HepG2 (cell line): ENCODE results near the gene SDK1. TPM values are rescaled to one million over a fixed set of nuclear protein-coding genes. Genes with fewer than 3 reads are reported as not detected.

Experiments used
- CAMTA2 ChIP-seq: sonication (generic); formaldehyde crosslinking; IDR thresholded peaks from 2 replicates; pipeline ENCODE4 v1.4.0; 2020; ENCODE audit warnings: mild to moderate bottlenecking, missing genetic modification reagents, borderline replicate concordance
- LRRFIP1 ChIP-seq: sonication (generic); formaldehyde crosslinking; conservative IDR thresholded peaks from 2 replicates; pipeline ENCODE4 v1.4.0; 2020; ENCODE audit warnings: missing genetic modification reagents
- MAFF ChIP-seq: IDR thresholded peaks from 2 replicates; pipeline ENCODE4 v1.6.1; 2011; ENCODE audit warnings: low read depth, low read length, improper control_type of control experiment
- SALL1 ChIP-seq: sonication (generic); formaldehyde crosslinking; IDR thresholded peaks from 2 replicates; pipeline ENCODE4 v1.8.0; 2022; ENCODE audit warnings: mild to moderate bottlenecking, missing genetic modification reagents
- XRCC5 ChIP-seq: fragments of 200-400 bp; formaldehyde crosslinking; optimal IDR thresholded peaks from 2 replicates; pipeline ENCODE3; 2017; ENCODE audit warnings: mild to moderate bottlenecking, low read length
- ZFP36L2 ChIP-seq: sonication (generic); formaldehyde crosslinking; IDR thresholded peaks from 2 replicates; pipeline ENCODE4 v1.4.0; 2020; ENCODE audit warnings: missing genetic modification reagents
- ZFP82 ChIP-seq: sonication (generic); formaldehyde crosslinking; IDR thresholded peaks from 2 replicates; pipeline ENCODE4 v1.5.1; 2020; ENCODE audit warnings: mild to moderate bottlenecking, missing genetic modification reagents, borderline replicate concordance
- ZMYM3 ChIP-seq: sonication (generic); formaldehyde crosslinking; IDR thresholded peaks from 2 replicates; pipeline ENCODE4 v1.5.1; 2020; ENCODE audit warnings: mild to moderate bottlenecking, missing genetic modification reagents
- ZNF256 ChIP-seq: sonication (generic); formaldehyde crosslinking; conservative IDR thresholded peaks from 2 replicates; pipeline ENCODE4 v1.4.0; 2020; ENCODE audit warnings: missing genetic modification reagents
- ZNF530 ChIP-seq: sonication (generic); formaldehyde crosslinking; IDR thresholded peaks from 2 replicates; pipeline ENCODE4 v1.5.0; 2020; ENCODE audit warnings: low read depth, mild to moderate bottlenecking, missing genetic modification reagents
- ZNF543 ChIP-seq: sonication (generic); formaldehyde crosslinking; IDR thresholded peaks from 2 replicates; pipeline ENCODE4 v1.4.0; 2020; ENCODE audit warnings: mild to moderate bottlenecking, missing genetic modification reagents
- ZSCAN29 ChIP-seq: sonication (generic); formaldehyde crosslinking; conservative IDR thresholded peaks from 2 replicates; pipeline ENCODE4 v1.4.0; 2020; ENCODE audit warnings: mild to moderate bottlenecking, missing genetic modification reagents
- polyA plus RNA-seq, 8 experiments: library from polyadenylated mRNA; depleted of rRNA in 3 of 8; stranded (reverse) in 7 of 8; unstranded in 1 of 8; fragments of >200 nt; fragmentation: Illumina TruSeq in 4 of 8; extraction: Trizol in 4 of 8; gene quantifications; 2 replicates each; pipeline versions ENCODE4 v1.2.1 to v1.2.3, GENCODE V29; 2011 to 2016; ENCODE audit warnings: low read depth in 4 of 8, missing spikeins in 1 of 8, mixed read lengths in 1 of 8; ENCODE audit not compliant: insufficient read depth in 1 of 8
- total RNA-seq, 5 experiments: library from RNA; depleted of rRNA; stranded (reverse); fragments of >200 nt; fragmentation: Illumina TruSeq; extraction: Trizol; gene quantifications; 2 replicates each; pipeline ENCODE4 v1.2.3, GENCODE V29; 2016; ENCODE audit warnings: low read depth in 1 of 5
- TF ChIP-seq, protein P1 (sequence below): sonication (generic); formaldehyde crosslinking; IDR thresholded peaks from 2 replicates; pipeline ENCODE4 v1.4.0; 2020; ENCODE audit warnings: missing genetic modification reagents, low read depth, mild to moderate bottlenecking, borderline replicate concordance
- TF ChIP-seq, protein P2 (sequence below): fragments of 450-650 bp; IDR thresholded peaks from 2 replicates; pipeline ENCODE4 v1.6.1; 2016
- TF ChIP-seq, protein P3 (sequence below): sonication (generic); formaldehyde crosslinking; IDR thresholded peaks from 2 replicates; pipeline ENCODE4 v1.5.1; 2020; ENCODE audit warnings: mild to moderate bottlenecking, missing genetic modification reagents, borderline replicate concordance
- TF ChIP-seq, protein P4 (sequence below): sonication (generic); formaldehyde crosslinking; IDR thresholded peaks from 2 replicates; pipeline ENCODE4 v1.4.0; 2020; ENCODE audit warnings: missing genetic modification reagents, borderline replicate concordance

SDK1 gene
- total and polyA plus RNA-seq, 2 of the 13 experiments (the other 11 are each of a cell fraction or from before 2014, with no cell fraction given) = 0.35 to 2.4 TPM

DNA sequence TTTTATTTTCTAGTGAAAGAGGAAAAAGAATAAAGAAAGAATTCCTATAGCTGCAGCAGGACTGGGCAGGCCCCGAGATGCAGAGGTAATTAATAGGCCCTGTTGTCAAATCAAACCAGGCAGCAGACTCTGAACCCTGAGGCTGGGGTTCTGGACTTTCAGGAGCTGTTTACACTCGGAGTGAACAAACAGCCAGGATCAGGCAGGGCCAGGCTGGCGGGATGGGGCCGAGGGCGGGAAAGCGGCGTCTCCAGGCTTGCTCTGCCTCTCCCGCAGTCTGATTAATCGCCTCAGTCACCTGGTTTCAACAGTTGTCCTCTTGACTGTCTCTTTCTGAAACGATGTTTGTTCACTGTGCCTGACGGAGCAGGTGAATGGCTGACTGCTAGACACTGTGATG, 705.6 kb downstream of the SDK1 start (continued):
- no peak for TF ChIP-seq ZFP82 (CRISPR knock-in tag)
- TF ChIP-seq ZNF256 (CRISPR knock-in tag) = no peak
- TF ChIP-seq ZNF543 (CRISPR knock-in tag) = no peak
- TF ChIP-seq, protein P1, sequence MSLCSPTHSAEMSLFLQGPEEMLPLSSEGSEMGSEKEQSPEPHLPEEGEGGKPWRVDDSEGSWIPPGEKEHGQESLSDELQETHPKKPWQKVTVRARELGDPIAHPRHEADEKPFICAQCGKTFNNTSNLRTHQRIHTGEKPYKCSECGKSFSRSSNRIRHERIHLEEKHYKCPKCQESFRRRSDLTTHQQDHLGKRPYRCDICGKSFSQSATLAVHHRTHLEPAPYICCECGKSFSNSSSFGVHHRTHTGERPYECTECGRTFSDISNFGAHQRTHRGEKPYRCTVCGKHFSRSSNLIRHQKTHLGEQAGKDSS (CRISPR knock-in tag) = no peak
- no peak for TF ChIP-seq ZFP36L2
- TF ChIP-seq CAMTA2 (CRISPR knock-in tag) = no peak
- TF ChIP-seq, protein P2, sequence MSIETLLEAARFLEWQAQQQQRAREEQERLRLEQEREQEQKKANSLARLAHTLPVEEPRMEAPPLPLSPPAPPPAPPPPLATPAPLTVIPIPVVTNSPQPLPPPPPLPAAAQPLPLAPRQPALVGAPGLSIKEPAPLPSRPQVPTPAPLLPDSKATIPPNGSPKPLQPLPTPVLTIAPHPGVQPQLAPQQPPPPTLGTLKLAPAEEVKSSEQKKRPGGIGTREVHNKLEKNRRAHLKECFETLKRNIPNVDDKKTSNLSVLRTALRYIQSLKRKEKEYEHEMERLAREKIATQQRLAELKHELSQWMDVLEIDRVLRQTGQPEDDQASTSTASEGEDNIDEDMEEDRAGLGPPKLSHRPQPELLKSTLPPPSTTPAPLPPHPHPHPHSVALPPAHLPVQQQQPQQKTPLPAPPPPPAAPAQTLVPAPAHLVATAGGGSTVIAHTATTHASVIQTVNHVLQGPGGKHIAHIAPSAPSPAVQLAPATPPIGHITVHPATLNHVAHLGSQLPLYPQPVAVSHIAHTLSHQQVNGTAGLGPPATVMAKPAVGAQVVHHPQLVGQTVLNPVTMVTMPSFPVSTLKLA = no peak
- TF ChIP-seq XRCC5 = peak; percentile 68
- 0 out of 2 replicates have a peak, but pooled peaks have one; percentile 15 for TF ChIP-seq ZMYM3 (CRISPR knock-in tag)
- TF ChIP-seq ZSCAN29 = no peak
- TF ChIP-seq SALL1 (CRISPR knock-in tag) = peak; percentile 81
- TF ChIP-seq LRRFIP1 (CRISPR knock-in tag) = no peak
- no peak for TF ChIP-seq ZNF530 (CRISPR knock-in tag)
- TF ChIP-seq, protein P3, sequence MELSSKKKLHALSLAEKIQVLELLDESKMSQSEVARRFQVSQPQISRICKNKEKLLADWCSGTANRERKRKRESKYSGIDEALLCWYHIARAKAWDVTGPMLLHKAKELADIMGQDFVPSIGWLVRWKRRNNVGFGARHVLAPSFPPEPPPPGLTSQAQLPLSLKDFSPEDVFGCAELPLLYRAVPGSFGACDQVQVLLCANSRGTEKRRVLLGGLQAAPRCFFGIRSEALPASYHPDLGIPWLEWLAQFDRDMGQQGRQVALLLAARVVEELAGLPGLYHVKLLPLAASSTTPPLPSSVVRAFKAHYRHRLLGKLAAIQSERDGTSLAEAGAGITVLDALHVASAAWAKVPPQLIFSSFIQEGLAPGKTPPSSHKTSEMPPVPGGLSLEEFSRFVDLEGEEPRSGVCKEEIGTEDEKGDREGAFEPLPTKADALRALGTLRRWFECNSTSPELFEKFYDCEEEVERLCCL (CRISPR knock-in tag) = no peak
- no peak for TF ChIP-seq MAFF
- TF ChIP-seq, protein P4, sequence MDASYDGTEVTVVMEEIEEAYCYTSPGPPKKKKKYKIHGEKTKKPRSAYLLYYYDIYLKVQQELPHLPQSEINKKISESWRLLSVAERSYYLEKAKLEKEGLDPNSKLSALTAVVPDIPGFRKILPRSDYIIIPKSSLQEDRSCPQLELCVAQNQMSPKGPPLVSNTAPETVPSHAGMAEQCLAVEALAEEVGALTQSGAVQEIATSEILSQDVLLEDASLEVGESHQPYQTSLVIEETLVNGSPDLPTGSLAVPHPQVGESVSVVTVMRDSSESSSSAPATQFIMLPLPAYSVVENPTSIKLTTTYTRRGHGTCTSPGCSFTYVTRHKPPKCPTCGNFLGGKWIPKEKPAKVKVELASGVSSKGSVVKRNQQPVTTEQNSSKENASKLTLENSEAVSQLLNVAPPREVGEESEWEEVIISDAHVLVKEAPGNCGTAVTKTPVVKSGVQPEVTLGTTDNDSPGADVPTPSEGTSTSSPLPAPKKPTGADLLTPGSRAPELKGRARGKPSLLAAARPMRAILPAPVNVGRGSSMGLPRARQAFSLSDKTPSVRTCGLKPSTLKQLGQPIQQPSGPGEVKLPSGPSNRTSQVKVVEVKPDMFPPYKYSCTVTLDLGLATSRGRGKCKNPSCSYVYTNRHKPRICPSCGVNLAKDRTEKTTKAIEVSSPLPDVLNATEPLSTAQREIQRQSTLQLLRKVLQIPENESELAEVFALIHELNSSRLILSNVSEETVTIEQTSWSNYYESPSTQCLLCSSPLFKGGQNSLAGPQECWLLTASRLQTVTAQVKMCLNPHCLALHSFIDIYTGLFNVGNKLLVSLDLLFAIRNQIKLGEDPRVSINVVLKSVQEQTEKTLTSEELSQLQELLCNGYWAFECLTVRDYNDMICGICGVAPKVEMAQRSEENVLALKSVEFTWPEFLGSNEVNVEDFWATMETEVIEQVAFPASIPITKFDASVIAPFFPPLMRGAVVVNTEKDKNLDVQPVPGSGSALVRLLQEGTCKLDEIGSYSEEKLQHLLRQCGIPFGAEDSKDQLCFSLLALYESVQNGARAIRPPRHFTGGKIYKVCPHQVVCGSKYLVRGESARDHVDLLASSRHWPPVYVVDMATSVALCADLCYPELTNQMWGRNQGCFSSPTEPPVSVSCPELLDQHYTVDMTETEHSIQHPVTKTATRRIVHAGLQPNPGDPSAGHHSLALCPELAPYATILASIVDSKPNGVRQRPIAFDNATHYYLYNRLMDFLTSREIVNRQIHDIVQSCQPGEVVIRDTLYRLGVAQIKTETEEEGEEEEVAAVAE (CRISPR knock-in tag) = no peak
